IMR-90 (cell line): ENCODE data around the gene CCDC33. TPM values are rescaled to one million over a fixed set of nuclear protein-coding genes. Genes with fewer than 3 reads are reported as not detected.

ENCODE experiments used
- ATAC-seq: fragments of 200-7000 bp; cut with Tn5 transposase; 2 replicates; pipeline ENCODE4 v1.9.1; 2020; ENCODE audit warnings: low read depth, mild to moderate bottlenecking, moderate library complexity
- BruUV-seq: library from RNA; stranded (reverse); fragments of 400-500 nt; replicated peaks from 2 replicates; lab custom pipeline; 2021; lab: Mats Ljungman, UMichigan
- CTCF ChIA-PET: fragments of 300-600 bp; formaldehyde crosslinking; extraction: SDS; loops from one replicate; lab custom pipeline; 2021; ENCODE audit warnings: antibody characterized with exemption; lab: Yijun Ruan, JAX
- POLR2A ChIA-PET: fragments of 300-600 bp; sonication (Branson Sonifier 250); formaldehyde crosslinking; loops from one replicate; lab custom pipeline; 2022; ENCODE audit warnings: antibody characterized with exemption; ENCODE audit not compliant: unreplicated experiment; lab: Charles Lee
- DNase-seq: peaks from one replicate; pipeline ENCODE4 v3.0.0; 2013
- H2AFZ ChIP-seq: replicated peaks from 2 replicates; pipeline ENCODE3; 2013; ENCODE audit warnings: low read length, mild to moderate bottlenecking; ENCODE audit not compliant: poor library complexity
- H2AK5ac ChIP-seq: 2 replicates; pipeline ENCODE4 v1.6.1; 2013; ENCODE audit warnings: low read depth, low read length, inconsistent platforms
- H2AK9ac ChIP-seq: replicated peaks from 2 replicates; pipeline ENCODE3; 2013; ENCODE audit warnings: mild to moderate bottlenecking, low read depth, low read length, moderate library complexity; ENCODE audit not compliant: poor library complexity
- H2BK120ac ChIP-seq: 2 replicates; pipeline ENCODE4 v1.6.1; 2013; ENCODE audit warnings: low read depth, low read length, inconsistent platforms
- H2BK15ac ChIP-seq: 3 replicates; pipeline ENCODE4 v1.6.1; 2013; ENCODE audit warnings: low read depth, low read length, inconsistent platforms
- H2BK20ac ChIP-seq: 2 replicates; pipeline ENCODE4 v1.6.1; 2013; ENCODE audit warnings: low read depth, mild to moderate bottlenecking, inconsistent platforms, low read length, moderate library complexity
- H2BK5ac ChIP-seq: 2 replicates; pipeline ENCODE4 v1.6.1; 2013; ENCODE audit warnings: mild to moderate bottlenecking, low read depth, low read length, inconsistent platforms; ENCODE audit not compliant: poor library complexity, severe bottlenecking
- H3K14ac ChIP-seq: replicated peaks from 2 replicates; pipeline ENCODE4 v1.6.1; 2013; ENCODE audit warnings: low read depth, low read length, inconsistent platforms
- H3K18ac ChIP-seq: 2 replicates; pipeline ENCODE4 v1.6.1; 2013; ENCODE audit warnings: low read depth, low read length, control low read depth
- H3K23ac ChIP-seq: 2 replicates; pipeline ENCODE4 v1.6.1; 2013; ENCODE audit warnings: low read depth, low read length, inconsistent platforms
- H3K27ac ChIP-seq: 2 replicates; pipeline ENCODE4 v1.5.1; 2013; ENCODE audit warnings: mild to moderate bottlenecking, control low read depth, low read length; ENCODE audit not compliant: insufficient read depth
- H3K27me3 ChIP-seq: 2 replicates; pipeline ENCODE4 v1.6.1; 2013; ENCODE audit warnings: low read length; ENCODE audit not compliant: control insufficient read depth, insufficient read depth
- H3K36me3 ChIP-seq: 2 replicates; pipeline ENCODE4 v1.6.1; 2013; ENCODE audit warnings: low read length, mixed read lengths; ENCODE audit not compliant: control insufficient read depth, insufficient read depth
- H3K4ac ChIP-seq: 2 replicates; pipeline ENCODE4 v1.6.1; 2013; ENCODE audit warnings: low read depth, low read length, inconsistent platforms
- H3K4me1 ChIP-seq: 2 replicates; pipeline ENCODE4 v1.6.1; 2013; ENCODE audit warnings: low read length, mixed read lengths; ENCODE audit not compliant: control insufficient read depth, insufficient read depth
- H3K4me2 ChIP-seq: 2 replicates; pipeline ENCODE4 v1.6.1; 2013; ENCODE audit warnings: low read depth, mild to moderate bottlenecking, control low read depth, low read length, moderate library complexity
- H3K4me3 ChIP-seq: 2 replicates; pipeline ENCODE4 v1.5.1; 2013; ENCODE audit warnings: low read depth, mild to moderate bottlenecking, control low read depth, low read length, moderate library complexity; ENCODE audit not compliant: insufficient read depth
- H3K56ac ChIP-seq: 2 replicates; pipeline ENCODE4 v1.6.1; 2013; ENCODE audit warnings: low read length, inconsistent platforms; ENCODE audit not compliant: insufficient read depth; ENCODE audit errors: extremely low read depth
- H3K79me1 ChIP-seq, 2 experiments: 2 replicates each; pipeline ENCODE4 v1.6.1; 2013; ENCODE audit warnings: low read length in 2 of 2, inconsistent platforms in 1 of 2, low read depth in 1 of 2
- H3K9ac ChIP-seq: 2 replicates; pipeline ENCODE4 v1.6.1; 2013; ENCODE audit warnings: low read depth, low read length, control low read depth
- H3K9me1 ChIP-seq: 2 replicates; pipeline ENCODE4 v1.6.1; 2013; ENCODE audit warnings: low read length, inconsistent platforms; ENCODE audit not compliant: insufficient read depth
- H3K9me3 ChIP-seq: 2 replicates; pipeline ENCODE4 v1.6.1; 2013; ENCODE audit warnings: low read length; ENCODE audit not compliant: control insufficient read depth, insufficient read depth
- H4K20me1 ChIP-seq: 2 replicates; pipeline ENCODE4 v1.6.1; 2013; ENCODE audit warnings: low read length, inconsistent platforms; ENCODE audit not compliant: insufficient read depth
- H4K5ac ChIP-seq: 2 replicates; pipeline ENCODE4 v1.6.1; 2013; ENCODE audit warnings: mild to moderate bottlenecking, low read depth, low read length, control low read depth
- H4K8ac ChIP-seq, 2 experiments: 2 replicates each; pipeline ENCODE4 v1.6.1; 2013; ENCODE audit warnings: low read depth in 2 of 2, low read length in 2 of 2, control low read depth in 1 of 2, inconsistent platforms in 1 of 2
- H4K91ac ChIP-seq: 2 replicates; pipeline ENCODE4 v1.6.1; 2013; ENCODE audit warnings: low read depth, low read length, inconsistent platforms; ENCODE audit not compliant: insufficient read depth
- BHLHE40 ChIP-seq: fragments of 150-350 bp; IDR thresholded peaks from 2 replicates; pipeline ENCODE4 v1.6.1; 2016; ENCODE audit warnings: mild to moderate bottlenecking, low read depth, low read length
- CEBPB ChIP-seq: IDR thresholded peaks from 2 replicates; pipeline ENCODE4 v1.6.1; 2012; ENCODE audit warnings: low read depth, low read length, improper control_type of control experiment
- CHD1 ChIP-seq: IDR thresholded peaks from 2 replicates; pipeline ENCODE4 v1.6.1; 2012; ENCODE audit warnings: low read depth, low read length, improper control_type of control experiment
- FOS ChIP-seq: fragments of 150-350 bp; IDR thresholded peaks from 2 replicates; pipeline ENCODE4 v1.6.1; 2016; ENCODE audit warnings: low read depth, low read length
- MAFK ChIP-seq: IDR thresholded peaks from 2 replicates; pipeline ENCODE4 v1.6.1; 2012; ENCODE audit warnings: low read depth, low read length, improper control_type of control experiment
- MAZ ChIP-seq: IDR thresholded peaks from 2 replicates; pipeline ENCODE4 v1.6.1; 2012; ENCODE audit warnings: low read depth, mild to moderate bottlenecking, low read length, improper control_type of control experiment, moderate library complexity, borderline replicate concordance
- MXI1 ChIP-seq: IDR thresholded peaks from 2 replicates; pipeline ENCODE4 v1.6.1; 2012; ENCODE audit warnings: low read depth, mild to moderate bottlenecking, low read length, moderate library complexity, borderline replicate concordance
- NFE2L2 ChIP-seq: fragments of 150-350 bp; IDR thresholded peaks from 2 replicates; pipeline ENCODE4 v1.6.1; 2016; ENCODE audit warnings: low read depth, mild to moderate bottlenecking, low read length
- POLR2A ChIP-seq: IDR thresholded peaks from 2 replicates; pipeline ENCODE4 v1.6.1; 2012; ENCODE audit warnings: mild to moderate bottlenecking, low read depth, low read length
- RAD21 ChIP-seq: IDR thresholded peaks from 2 replicates; pipeline ENCODE4 v1.6.1; 2012; ENCODE audit warnings: low read length, improper control_type of control experiment
- RCOR1 ChIP-seq: IDR thresholded peaks from 2 replicates; pipeline ENCODE4 v1.6.1; 2012; ENCODE audit warnings: mild to moderate bottlenecking, low read length, improper control_type of control experiment; ENCODE audit not compliant: insufficient replicate concordance
- RFX5 ChIP-seq: IDR thresholded peaks from 2 replicates; pipeline ENCODE4 v1.8.0; 2012; ENCODE audit warnings: low read depth, mild to moderate bottlenecking, low read length, moderate library complexity
- SMC3 ChIP-seq: fragments of 150-350 bp; IDR thresholded peaks from 2 replicates; pipeline ENCODE4 v1.6.1; 2016; ENCODE audit warnings: low read depth, mild to moderate bottlenecking, antibody characterized with exemption, low read length, moderate library complexity
- WGBS, 2 experiments: methylation state at CpG; one replicate each; pipeline versions ENCODE4 v1.1.5 to v1.1.7; 2013; ENCODE audit warnings: missing lambda C conversion rate in 2 of 2; ENCODE audit not compliant: insufficient read length in 1 of 2; ENCODE audit errors: extremely low coverage in 2 of 2; 5-methylcytosine and 5-hydroxymethylcytosine counted together
- dilution Hi-C: fragments of 300-500 bp; cut with HindIII; formaldehyde crosslinking; loops from one replicate; pipeline ENCODE4 v1.14.3; 2018; ENCODE audit warnings: low sequenced_read_pairs; ENCODE audit not compliant: unreplicated experiment
- in situ Hi-C: fragments of 300-500 bp; cut with MboI; formaldehyde crosslinking; loops from 3 replicates; pipeline ENCODE4 v1.14.3; 2019; ENCODE audit warnings: low sequenced_read_pairs, inconsistent platforms, mixed read lengths
- intact Hi-C: fragments of 100-400 bp; cut with micrococcal nuclease; formaldehyde crosslinking; loops from 2 replicates; pipeline ENCODE4 v1.10.0; 2022
- polyA plus RNA-seq, 3 experiments: library from polyadenylated mRNA; depleted of rRNA; stranded (reverse); fragments of >200 nt; gene quantifications; 2 replicates each; pipeline ENCODE4 v1.2.3, GENCODE V29; 2012; ENCODE audit warnings: low replicate concordance in 1 of 3
- total RNA-seq: library from RNA; depleted of rRNA; stranded (reverse); fragments of >200 nt; gene quantifications from 2 replicates; pipeline ENCODE4 v1.2.3, GENCODE V29; 2012
- TF ChIP-seq, protein P1 (sequence below): fragments of 150-350 bp; IDR thresholded peaks from 2 replicates; pipeline ENCODE4 v1.6.1; 2017; ENCODE audit warnings: mild to moderate bottlenecking, antibody characterized with exemption, low read length, low read depth
- TF ChIP-seq, protein P2 (sequence below): conservative IDR thresholded peaks from 2 replicates; pipeline ENCODE4 v1.5.1; 2012; ENCODE audit warnings: mild to moderate bottlenecking, low read depth, low read length, improper control_type of control experiment

Gene CCDC33
- total and polyA plus RNA-seq, 2 of the 4 experiments (the other 2 are of a cell fraction): not detected

DNA sequence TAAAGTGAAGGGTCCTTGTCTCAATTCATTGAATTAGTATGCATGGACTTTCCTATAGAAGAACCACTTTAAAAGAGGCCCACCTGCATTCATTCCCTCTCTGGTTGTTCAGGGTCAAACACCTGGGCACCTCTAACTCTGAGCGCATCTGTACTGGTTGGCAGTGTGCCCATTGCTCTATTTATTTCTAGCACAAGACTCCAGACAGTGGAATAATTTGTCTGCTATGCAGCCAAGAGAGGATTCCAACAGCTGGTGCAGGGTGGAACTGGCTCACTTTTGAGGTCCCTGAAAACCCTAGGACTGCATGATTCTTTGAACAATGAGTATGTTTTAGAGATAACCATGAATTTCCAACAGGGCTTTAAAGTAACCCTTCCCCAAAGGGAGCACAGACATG is 57.9 kb downstream of the CCDC33 start (continued):
- no peak for TF ChIP-seq BHLHE40
- no peak for TF ChIP-seq RFX5
- no peak for TF ChIP-seq MAZ

DNA sequence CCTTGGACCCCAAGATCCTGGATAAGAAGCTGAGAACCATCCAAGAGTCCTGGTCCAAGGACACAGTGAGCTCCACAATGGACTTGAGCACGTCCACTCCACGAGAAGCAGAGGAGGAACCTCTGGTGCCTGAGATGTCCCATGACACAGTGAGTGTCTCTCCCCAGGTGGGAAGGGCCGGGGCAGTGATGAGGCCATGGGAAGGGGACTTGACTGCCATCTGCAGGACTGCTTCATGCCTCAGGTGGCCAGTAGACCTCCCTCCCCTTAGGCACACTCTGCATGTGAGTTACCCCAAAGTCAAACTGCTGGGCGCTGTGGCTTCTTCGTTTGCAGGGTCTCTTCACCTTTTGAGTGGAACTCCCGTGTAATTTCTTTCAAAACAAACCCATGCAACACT is 59.7 kb downstream of the CCDC33 start:
- Histone ChIP-seq H2BK15ac (no peak overlapping the region), H3K4me1 (no peaks in the 10 kb centered on the region), H2AK9ac (no peak overlapping the region), H4K5ac (no peak overlapping the region), H3K14ac (no peak overlapping the region), H3K9ac (no peak overlapping the region), H2BK5ac (no peak overlapping the region), H2AK5ac (no peak overlapping the region), H4K8ac (no peak overlapping the region), H3K9me3 (no peaks in the 10 kb centered on the region), H3K27ac (no peak overlapping the region), H2AFZ (no peak overlapping the region), H3K56ac (no peak overlapping the region), H3K4me2 (no peak overlapping the region), H3K4ac (no peak overlapping the region), H2BK20ac (no peak overlapping the region), H3K23ac (no peak overlapping the region), H3K79me1 (no peaks in the 10 kb centered on the region), H3K4me3 (no peak overlapping the region), H3K9me1 (no peaks in the 10 kb centered on the region), H4K91ac (no peak overlapping the region), H4K20me1 (no peaks in the 10 kb centered on the region; the same call in 1 of the 2 replicates), H3K18ac (no peak overlapping the region), H3K27me3 (peaks cover 45% of the 10 kb centered on the region), H3K36me3 (no peaks in the 10 kb centered on the region), H2BK120ac (no peak overlapping the region)
- dilution Hi-C loops (no loop called here), intact Hi-C loops (no loop called here), in situ Hi-C loops (no loop called here)
- TF ChIP-seq RCOR1 (no peak), MXI1 (no peak), CHD1 (no peak), MAFK (no peak), BHLHE40 (no peak), CEBPB (no peak), RAD21 (no peak), POLR2A (no peak), RFX5 (no peak), SMC3 (no peak), NFE2L2 (no peak), MAZ (no peak), FOS (no peak)
- TF ChIP-seq, protein P1, sequence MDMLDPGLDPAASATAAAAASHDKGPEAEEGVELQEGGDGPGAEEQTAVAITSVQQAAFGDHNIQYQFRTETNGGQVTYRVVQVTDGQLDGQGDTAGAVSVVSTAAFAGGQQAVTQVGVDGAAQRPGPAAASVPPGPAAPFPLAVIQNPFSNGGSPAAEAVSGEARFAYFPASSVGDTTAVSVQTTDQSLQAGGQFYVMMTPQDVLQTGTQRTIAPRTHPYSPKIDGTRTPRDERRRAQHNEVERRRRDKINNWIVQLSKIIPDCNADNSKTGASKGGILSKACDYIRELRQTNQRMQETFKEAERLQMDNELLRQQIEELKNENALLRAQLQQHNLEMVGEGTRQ: no peak
- TF ChIP-seq, protein P2, sequence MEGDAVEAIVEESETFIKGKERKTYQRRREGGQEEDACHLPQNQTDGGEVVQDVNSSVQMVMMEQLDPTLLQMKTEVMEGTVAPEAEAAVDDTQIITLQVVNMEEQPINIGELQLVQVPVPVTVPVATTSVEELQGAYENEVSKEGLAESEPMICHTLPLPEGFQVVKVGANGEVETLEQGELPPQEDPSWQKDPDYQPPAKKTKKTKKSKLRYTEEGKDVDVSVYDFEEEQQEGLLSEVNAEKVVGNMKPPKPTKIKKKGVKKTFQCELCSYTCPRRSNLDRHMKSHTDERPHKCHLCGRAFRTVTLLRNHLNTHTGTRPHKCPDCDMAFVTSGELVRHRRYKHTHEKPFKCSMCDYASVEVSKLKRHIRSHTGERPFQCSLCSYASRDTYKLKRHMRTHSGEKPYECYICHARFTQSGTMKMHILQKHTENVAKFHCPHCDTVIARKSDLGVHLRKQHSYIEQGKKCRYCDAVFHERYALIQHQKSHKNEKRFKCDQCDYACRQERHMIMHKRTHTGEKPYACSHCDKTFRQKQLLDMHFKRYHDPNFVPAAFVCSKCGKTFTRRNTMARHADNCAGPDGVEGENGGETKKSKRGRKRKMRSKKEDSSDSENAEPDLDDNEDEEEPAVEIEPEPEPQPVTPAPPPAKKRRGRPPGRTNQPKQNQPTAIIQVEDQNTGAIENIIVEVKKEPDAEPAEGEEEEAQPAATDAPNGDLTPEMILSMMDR: no peak
- no TSS peak for BruUV-seq
- no peak for DNase-seq
- CTCF ChIA-PET: no interaction called here
- POLR2A ChIA-PET: no interaction called here
- ATAC-seq: no peak
- no CpG with 5 or more reads among the region's 6 CpGs for WGBS, 2 experiments
